PFSK-1 (cell line): ENCODE data around the gene C10orf53.

Experiments used
- FOXP2 ChIP-seq: optimal IDR thresholded peaks from 2 replicates; pipeline ENCODE3; 2011; ENCODE audit warnings: borderline replicate concordance, control low read depth, inconsistent platforms; ENCODE audit not compliant: insufficient read depth; ENCODE audit errors: extremely low read length, extremely low read depth
- POLR2AphosphoS5 ChIP-seq: IDR thresholded peaks from 2 replicates; pipeline ENCODE4 v1.6.1; 2012; ENCODE audit warnings: low read depth, mild to moderate bottlenecking, control low read depth, low read length, moderate library complexity
- SIN3A ChIP-seq: IDR thresholded peaks from 2 replicates; pipeline ENCODE4 v1.6.1; 2012; ENCODE audit warnings: mild to moderate bottlenecking, low read length, moderate library complexity, borderline replicate concordance; ENCODE audit not compliant: insufficient read depth
- TAF1 ChIP-seq: IDR thresholded peaks from 2 replicates; pipeline ENCODE4 v1.6.1; 2012; ENCODE audit warnings: low read length, control low read depth, borderline replicate concordance; ENCODE audit not compliant: insufficient read depth
- TF ChIP-seq, protein P1 (sequence below), 2 experiments: IDR thresholded peaks; 2 replicates each; pipeline versions ENCODE4 v1.6.1 to v1.8.0; 2011 to 2012; ENCODE audit warnings: low read depth in 2 of 2, low read length in 2 of 2, control low read depth in 1 of 2, inconsistent platforms in 1 of 2, mild to moderate bottlenecking in 1 of 2, moderate library complexity in 1 of 2; ENCODE audit not compliant: insufficient read depth in 1 of 2

Gene C10orf53

DNA sequence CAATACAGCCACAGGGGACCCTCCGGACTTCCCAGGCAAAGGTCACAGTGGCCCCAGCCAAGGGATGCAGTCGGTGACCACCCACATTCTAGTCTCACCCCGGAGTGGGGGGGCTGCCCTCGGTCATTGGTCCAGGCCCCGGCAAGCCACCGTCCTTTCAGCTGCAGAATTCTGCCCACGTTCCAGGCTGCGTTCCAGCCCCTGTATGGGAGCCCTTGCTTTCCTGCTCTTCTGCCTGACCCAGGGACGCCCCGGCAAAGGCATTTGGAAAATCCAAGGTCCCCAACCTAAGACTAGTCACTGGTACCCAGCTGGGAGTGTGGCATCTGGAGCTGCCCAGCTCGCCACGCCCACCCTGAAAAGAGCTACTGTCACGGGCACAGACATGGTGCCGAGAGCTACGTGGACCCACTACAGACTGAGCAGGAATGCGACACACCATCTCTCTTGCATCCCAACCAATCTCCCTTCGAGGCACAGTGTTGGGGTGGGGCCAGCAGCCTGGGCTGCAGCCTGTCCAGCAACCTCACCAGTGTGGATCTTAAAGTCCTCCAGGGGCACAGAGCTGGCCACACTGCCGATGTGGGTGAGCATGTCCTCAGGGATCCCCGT is 64.1 kb downstream of the C10orf53 start:
- TF ChIP-seq SIN3A (no peak), POLR2AphosphoS5 (no peak), TAF1 (no peak), FOXP2 (no peak)
- TF ChIP-seq, protein P1, sequence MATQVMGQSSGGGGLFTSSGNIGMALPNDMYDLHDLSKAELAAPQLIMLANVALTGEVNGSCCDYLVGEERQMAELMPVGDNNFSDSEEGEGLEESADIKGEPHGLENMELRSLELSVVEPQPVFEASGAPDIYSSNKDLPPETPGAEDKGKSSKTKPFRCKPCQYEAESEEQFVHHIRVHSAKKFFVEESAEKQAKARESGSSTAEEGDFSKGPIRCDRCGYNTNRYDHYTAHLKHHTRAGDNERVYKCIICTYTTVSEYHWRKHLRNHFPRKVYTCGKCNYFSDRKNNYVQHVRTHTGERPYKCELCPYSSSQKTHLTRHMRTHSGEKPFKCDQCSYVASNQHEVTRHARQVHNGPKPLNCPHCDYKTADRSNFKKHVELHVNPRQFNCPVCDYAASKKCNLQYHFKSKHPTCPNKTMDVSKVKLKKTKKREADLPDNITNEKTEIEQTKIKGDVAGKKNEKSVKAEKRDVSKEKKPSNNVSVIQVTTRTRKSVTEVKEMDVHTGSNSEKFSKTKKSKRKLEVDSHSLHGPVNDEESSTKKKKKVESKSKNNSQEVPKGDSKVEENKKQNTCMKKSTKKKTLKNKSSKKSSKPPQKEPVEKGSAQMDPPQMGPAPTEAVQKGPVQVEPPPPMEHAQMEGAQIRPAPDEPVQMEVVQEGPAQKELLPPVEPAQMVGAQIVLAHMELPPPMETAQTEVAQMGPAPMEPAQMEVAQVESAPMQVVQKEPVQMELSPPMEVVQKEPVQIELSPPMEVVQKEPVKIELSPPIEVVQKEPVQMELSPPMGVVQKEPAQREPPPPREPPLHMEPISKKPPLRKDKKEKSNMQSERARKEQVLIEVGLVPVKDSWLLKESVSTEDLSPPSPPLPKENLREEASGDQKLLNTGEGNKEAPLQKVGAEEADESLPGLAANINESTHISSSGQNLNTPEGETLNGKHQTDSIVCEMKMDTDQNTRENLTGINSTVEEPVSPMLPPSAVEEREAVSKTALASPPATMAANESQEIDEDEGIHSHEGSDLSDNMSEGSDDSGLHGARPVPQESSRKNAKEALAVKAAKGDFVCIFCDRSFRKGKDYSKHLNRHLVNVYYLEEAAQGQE (IDR thresholded peaks at IDR 0.05; ENCODE audit: insufficient read depth in 1 of 2, low read depth in 2 of 2, low read length in 2 of 2): no peak

GRCh38 chr10:49744091-49744685 is 64.7 kb downstream of the C10orf53 start:
- no peak for TF ChIP-seq TAF1
- no peak for TF ChIP-seq POLR2AphosphoS5
- TF ChIP-seq, protein P1 (IDR thresholded peaks at IDR 0.05; ENCODE audit: insufficient read depth in 1 of 2, low read depth in 2 of 2, low read length in 2 of 2): no peak
- TF ChIP-seq SIN3A: no peak
- no peak for TF ChIP-seq FOXP2

- TF ChIP-seq, protein P1 (IDR thresholded peaks at IDR 0.05; ENCODE audit: insufficient read depth in 1 of 2, low read depth in 2 of 2, low read length in 2 of 2): no peak
- TF ChIP-seq SIN3A (no peak), TAF1 (no peak), POLR2AphosphoS5 (no peak), FOXP2 (no peak)
Measured at GRCh38 chr10:49744924-49745605, 65.6 kb downstream of the C10orf53 start.

DNA sequence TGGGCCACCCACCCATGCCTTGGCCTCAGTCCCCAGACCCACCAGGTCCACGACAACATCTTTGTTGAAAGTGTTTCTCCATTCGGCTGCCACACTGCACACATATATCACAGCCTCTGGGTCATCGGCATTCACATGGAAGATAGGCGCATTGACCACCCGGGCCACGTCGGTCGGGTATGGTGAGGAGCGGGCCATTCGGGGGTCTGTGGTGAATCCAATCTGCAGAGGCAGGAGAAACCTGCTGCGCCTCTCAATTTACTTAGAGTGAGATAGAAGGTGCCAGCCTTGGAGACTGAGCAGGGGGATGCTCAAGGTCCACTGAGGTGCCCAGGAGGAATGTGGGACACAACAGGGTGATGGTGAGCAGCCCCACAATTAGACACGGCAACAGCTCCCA is 66.3 kb downstream of the C10orf53 start:
- TF ChIP-seq TAF1 (no peak), SIN3A (no peak), POLR2AphosphoS5 (no peak), FOXP2 (no peak)
- TF ChIP-seq, protein P1 (IDR thresholded peaks at IDR 0.05; ENCODE audit: insufficient read depth in 1 of 2, low read depth in 2 of 2, low read length in 2 of 2): no peak
